Keratinocyte (primary cell): Measurements from ENCODE around the gene IGF2BP1.

Experiments
- CTCF ChIP-seq, 3 experiments: IDR thresholded peaks in 1 of 3; conservative IDR thresholded peaks in 1 of 3; optimal IDR thresholded peaks in 1 of 3; 2 replicates in 2 of 3; 3 replicates in 1 of 3; pipeline versions ENCODE3 to v1.5.1; 2011; ENCODE audit warnings: low read length in 3 of 3, mild to moderate bottlenecking in 3 of 3, moderate library complexity in 2 of 3, control low read depth in 1 of 3, inconsistent platforms in 1 of 3; ENCODE audit not compliant: insufficient read depth in 2 of 3; ENCODE audit errors: extremely low read depth in 1 of 3
- EZH2 ChIP-seq: IDR thresholded peaks from one replicate; pipeline ENCODE4 v1.6.1; 2012; ENCODE audit warnings: inconsistent platforms, mild to moderate bottlenecking, low read length, moderate library complexity

GRCh38 chr17:48972749-48973097 lies 24.5 kb upstream of the IGF2BP1 start:
- no peak for TF ChIP-seq CTCF (optimal IDR thresholded peaks at IDR 0.05 in 1 of 3, IDR thresholded peaks at IDR 0.05 in 1 of 3, conservative IDR thresholded peaks at IDR 0.05 in 1 of 3; ENCODE audit: extremely low read depth in 1 of 3, insufficient read depth in 2 of 3, low read length in 3 of 3)
- TF ChIP-seq EZH2, result no peak
